Stomach (tissue), 4 donors: Measurements from ENCODE around the gene RGS21.

Experiments used
- CTCF ChIP-seq, 7 experiments: fragments of 450-650 bp in 4 of 7; fragments of 200-600 bp in 3 of 7; sonication (generic) in 3 of 7; IDR thresholded peaks; one replicate each; pipeline ENCODE4 v1.5.1; 2016 to 2019; ENCODE audit warnings: antibody characterized with exemption in 7 of 7, control low read depth in 2 of 7, mild to moderate bottlenecking in 1 of 7
- EP300 ChIP-seq: sonication (generic); formaldehyde crosslinking; IDR thresholded peaks from one replicate; pipeline ENCODE4 v1.6.1; 2017; ENCODE audit warnings: antibody characterized with exemption
- POLR2A ChIP-seq, 4 donors: fragments of 450-650 bp; IDR thresholded peaks; one replicate each; pipeline ENCODE4 v1.6.1; 2016; ENCODE audit warnings: antibody characterized with exemption in 4 of 4, control low read depth in 2 of 4, mild to moderate bottlenecking in 1 of 4, moderate library complexity in 1 of 4
- POLR2AphosphoS5 ChIP-seq, 3 donors: sonication (generic); formaldehyde crosslinking; IDR thresholded peaks; one replicate each; pipeline ENCODE4 v1.6.1; 2016; ENCODE audit warnings: antibody characterized with exemption in 3 of 3

- TF ChIP-seq POLR2AphosphoS5 (IDR thresholded peaks at IDR 0.05) (no peak), CTCF (IDR thresholded peaks at IDR 0.05) (no peak), POLR2A (IDR thresholded peaks at IDR 0.05) (no peak), EP300 (no peak)
These were observed 46.4 kb upstream of the RGS21 start for GRCh38 chr1:192270398-192270797.
